Frontal cortex (tissue), 4 donors: ENCODE results near the gene KIF11. TPM values are rescaled to one million over a fixed set of nuclear protein-coding genes. Genes with fewer than 3 reads are reported as not detected.

Experiments used
- DNase-seq, 2 donors: peaks; one replicate each; pipeline ENCODE4 v3.0.0; 2012; ENCODE audit warnings: low spot score in 2 of 2
- FAIRE-seq: peaks from 2 replicates; lab custom pipeline; 2012; peaks lifted over from hg19 to GRCh38; lab: Jason Lieb, UNC
- total RNA-seq: library from RNA; depleted of rRNA; stranded (reverse); fragments of >200 nt; gene quantifications from one replicate; pipeline ENCODE4 v1.2.3, GENCODE V29; 2014
- donor health status: control.
- donor health status: control.
- donor health status: control.

Gene KIF11
- total RNA-seq, 1 donor from 2014 or later: 5.3 TPM

DNA sequence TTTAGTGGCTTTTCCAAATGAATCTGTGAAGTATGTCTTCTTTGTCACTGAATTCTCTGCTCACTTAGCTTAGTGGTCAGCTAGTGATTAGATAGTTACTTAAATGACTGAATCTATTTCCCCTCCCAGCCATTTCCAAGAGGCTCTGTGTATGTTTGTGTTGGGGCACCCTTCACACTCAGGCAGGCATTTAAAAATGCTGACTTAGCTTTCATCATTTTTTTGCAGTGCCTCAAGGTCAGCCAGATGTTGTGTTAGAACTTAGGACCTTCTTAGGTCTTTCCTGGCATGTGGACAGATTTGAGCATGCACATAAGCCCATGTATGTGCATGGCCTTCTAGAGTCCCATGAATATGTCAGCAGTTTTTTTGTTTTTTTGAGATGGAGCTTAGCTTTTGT, 71.4 kb downstream of the KIF11 start:
- no peak for FAIRE-seq
- no peak for DNase-seq

DNA sequence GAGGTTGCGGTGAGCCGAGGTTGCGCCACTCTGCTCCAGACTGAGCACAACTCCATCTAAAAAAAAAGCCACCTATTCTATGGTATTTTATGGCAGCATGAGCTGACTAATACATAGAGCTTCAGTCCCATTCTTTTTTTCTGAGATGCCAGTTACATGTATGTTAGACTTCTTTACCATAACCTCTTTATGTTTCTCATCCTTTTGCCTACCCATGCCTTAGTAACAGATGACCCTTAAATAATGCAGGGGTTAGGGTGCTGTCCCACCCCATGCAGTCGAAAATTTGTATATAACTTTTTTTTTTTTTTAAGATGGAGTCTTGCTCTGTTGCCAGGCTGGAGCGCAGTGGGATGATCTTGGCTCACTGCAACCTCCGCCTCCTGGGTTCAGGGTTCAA, 74.1 kb downstream of the KIF11 start:
- FAIRE-seq: no peak

DNA sequence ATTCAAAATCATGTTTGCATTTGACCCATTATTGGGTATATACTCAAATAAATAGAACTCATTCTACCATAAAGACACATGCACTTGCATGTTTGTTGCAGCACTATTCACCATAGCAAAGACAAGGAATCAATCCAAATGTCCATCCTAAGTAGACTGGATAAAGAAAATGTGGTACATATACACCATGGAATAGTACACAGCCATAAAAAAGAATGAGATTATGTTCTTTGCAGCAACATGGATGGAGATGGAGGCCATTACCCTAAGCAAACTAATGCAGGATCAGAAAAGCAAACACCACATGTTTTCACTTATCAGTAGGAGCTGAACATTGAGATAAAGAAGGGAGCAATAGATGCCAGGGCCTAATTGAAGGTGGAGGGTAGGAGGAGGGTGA, 84.8 kb downstream of the KIF11 start:
- FAIRE-seq (no peak), DNase-seq (no peak)

More for the DNA sequence above, 74.1 kb downstream of the KIF11 start:
- no peak for DNase-seq

DNA sequence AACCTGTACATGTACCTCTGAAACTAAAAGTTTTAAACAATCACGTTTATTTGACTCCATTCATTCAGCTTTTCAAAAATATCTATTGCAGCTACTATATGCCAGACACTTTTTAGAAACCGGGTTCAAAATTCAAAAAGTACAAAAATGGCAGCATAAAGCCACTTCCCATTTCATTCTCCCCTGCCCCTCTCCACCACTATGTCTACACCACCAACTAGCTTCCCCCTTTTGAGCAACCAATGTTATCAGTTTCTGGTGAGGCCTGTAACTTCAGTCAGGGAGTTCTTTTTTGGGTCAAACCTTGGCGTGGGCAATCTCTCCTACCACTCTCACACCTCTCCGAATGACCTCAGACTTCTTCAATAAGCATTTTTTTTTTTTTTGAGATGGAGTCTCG, 85.3 kb downstream of the KIF11 start:
- DNase-seq (no peak), FAIRE-seq (no peak)

GRCh38 chr10:92681306-92681834, 88.4 kb downstream of the KIF11 start:
- no peak for FAIRE-seq
- no peak for DNase-seq

GRCh38 chr10:92688573-92688926, 95.6 kb downstream of the KIF11 start:
- no peak for DNase-seq
- no peak for FAIRE-seq

- DNase-seq (no peak), FAIRE-seq (no peak)
Observed at GRCh38 chr10:92688927-92689662, 96.2 kb downstream of the KIF11 start.

DNA sequence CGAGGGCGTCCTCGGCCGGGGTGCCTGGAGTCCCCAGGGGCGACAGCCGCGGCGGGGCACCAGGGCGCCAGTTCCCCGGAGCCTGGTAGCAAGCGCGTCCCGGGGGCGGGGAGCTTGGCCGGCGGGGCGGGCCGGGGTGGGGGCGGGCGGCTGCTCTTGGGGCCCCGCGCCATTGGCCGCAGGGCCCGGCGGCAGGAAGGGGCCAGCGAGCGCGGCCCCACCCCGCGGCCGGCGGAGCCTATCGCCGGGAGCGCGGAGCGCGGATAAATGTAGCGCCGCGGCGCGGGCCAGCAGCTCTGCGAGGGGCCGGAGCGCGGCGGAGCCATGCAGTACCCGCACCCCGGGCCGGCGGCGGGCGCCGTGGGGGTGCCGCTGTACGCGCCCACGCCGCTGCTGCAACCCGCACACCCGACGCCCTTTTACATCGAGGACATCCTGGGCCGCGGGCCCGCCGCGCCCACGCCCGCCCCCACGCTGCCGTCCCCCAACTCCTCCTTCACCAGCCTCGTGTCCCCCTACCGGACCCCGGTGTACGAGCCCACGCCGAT, 96.8 kb downstream of the KIF11 start, which contains the start of gene HHEX:
Gene HHEX (plus strand): TSS at position 293 of the 548 bp plus-strand sequence. CDS start 32 bp downstream, at position 325.
- peak; percentile 53 to 60 for DNase-seq

DNA sequence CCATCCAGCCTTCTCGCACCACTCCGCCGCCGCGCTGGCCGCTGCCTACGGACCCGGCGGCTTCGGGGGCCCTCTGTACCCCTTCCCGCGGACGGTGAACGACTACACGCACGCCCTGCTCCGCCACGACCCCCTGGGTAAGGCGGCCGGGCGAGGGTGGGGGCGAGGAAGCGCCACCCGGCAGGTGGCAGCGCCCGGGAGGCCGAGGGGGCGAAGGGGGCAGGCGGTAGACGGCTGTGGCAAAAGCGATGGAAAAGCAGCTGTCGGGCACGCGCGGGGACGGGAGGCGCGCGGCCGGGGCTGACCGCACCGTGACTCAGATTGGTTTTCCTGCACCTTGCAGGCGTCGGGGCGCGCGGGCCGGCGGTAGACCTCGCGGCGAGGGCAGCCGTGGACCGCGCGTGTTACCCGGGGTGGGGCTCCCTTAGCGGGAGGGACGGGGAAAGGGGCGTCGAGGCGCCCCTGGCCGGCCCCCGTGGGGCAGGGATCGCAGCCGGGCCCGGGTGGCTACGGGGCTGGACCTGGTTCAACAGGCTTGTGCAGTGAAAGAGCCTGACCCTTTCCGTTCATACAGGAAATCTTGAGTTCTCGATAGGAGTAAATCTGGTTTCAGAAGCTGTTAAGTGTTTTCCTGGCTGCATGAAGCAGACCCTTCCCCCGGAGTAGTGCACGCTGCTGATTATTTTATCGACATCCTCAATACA, 97.4 kb downstream of the KIF11 start:
- FAIRE-seq (no peak), DNase-seq (peak in 1 of 2 donors; percentile 31)

More for the DNA sequence above, 96.8 kb downstream of the KIF11 start, which contains the start of gene HHEX:
- FAIRE-seq: no peak

DNA sequence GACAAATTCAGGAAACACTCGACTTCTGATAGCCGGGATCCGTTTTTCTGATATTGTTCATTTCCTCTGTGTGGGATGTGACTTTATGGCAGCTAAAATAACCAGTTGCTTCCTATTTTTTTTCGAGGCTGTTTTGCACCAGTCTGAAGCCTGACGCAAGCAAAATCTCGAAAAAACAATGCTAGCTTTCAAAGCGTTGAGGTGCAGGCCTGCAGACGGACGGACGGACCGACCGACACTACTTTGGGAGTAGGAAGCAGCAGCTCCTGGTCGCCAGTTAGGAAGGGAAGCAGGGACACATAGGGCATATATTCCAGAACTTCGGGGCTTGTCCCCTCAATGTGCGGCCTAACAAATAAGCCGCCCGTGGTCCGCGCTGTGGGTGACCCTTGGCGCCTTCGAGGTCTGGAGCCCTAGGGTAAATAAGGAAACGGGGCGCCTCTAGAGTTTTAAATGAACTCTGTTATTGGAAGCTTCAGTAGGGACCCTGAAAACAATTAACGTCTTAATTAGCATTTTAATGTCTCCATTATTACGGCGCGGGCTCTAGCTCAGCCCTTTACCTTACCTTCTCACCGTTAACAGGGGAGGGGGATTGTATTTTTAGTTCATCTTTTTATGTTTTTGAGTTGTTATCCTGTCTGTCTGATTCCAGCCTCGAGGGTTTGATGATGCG, 98.1 kb downstream of the KIF11 start:
- DNase-seq: peak in 1 of 2 donors; percentile 28

DNA sequence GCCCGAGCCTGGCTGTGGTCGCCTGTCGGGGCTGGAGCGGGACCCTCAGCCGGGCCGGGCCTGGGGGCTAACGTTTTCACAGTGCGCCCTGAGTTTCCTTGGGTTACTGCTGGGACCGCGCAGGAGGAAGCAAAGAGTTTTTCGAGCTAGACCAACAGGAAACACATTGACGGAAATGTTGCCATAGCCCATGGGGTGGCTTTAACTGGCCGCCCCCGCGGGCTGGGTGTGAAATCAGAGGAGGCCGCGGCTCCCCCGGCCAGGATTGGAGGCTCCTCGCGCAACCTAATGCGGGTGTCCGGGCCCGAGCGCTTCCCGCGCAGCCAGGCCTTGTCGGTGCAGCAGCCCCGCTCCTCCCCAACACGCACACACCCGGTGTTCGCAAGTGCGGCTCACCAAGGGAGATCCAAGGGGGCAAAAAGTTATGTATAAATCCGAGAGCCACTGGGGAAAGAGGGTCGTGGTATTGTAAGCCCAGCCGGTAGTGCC, 98.7 kb downstream of the KIF11 start:
- FAIRE-seq (no peak), DNase-seq (peak; percentile 44 to 49)

More for the DNA sequence above, 98.1 kb downstream of the KIF11 start:
- FAIRE-seq: no peak

DNA sequence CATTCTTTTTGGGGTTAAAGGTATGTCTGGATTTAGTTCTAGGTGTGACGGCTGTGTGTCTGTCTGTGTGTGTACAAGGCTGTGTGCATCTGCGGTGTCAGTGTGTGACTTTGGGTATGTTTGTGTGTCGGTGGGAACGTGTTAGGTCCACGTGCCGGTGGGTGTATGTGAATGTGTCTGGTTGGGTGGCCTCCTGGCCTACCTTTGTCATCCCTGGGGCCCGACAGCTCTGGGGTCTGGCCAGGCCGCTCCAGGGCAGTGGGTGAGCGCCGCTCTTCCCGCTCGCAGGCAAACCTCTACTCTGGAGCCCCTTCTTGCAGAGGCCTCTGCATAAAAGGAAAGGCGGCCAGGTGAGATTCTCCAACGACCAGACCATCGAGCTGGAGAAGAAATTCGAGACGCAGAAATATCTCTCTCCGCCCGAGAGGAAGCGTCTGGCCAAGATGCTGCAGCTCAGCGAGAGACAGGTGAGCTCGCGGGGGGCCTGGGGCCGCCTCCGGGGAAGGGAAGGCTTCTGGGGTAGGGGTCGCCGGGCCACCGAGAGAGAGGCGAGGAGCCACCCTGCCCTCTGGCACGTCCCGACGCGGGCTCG, 99.2 kb downstream of the KIF11 start:
- DNase-seq: no peak

DNA sequence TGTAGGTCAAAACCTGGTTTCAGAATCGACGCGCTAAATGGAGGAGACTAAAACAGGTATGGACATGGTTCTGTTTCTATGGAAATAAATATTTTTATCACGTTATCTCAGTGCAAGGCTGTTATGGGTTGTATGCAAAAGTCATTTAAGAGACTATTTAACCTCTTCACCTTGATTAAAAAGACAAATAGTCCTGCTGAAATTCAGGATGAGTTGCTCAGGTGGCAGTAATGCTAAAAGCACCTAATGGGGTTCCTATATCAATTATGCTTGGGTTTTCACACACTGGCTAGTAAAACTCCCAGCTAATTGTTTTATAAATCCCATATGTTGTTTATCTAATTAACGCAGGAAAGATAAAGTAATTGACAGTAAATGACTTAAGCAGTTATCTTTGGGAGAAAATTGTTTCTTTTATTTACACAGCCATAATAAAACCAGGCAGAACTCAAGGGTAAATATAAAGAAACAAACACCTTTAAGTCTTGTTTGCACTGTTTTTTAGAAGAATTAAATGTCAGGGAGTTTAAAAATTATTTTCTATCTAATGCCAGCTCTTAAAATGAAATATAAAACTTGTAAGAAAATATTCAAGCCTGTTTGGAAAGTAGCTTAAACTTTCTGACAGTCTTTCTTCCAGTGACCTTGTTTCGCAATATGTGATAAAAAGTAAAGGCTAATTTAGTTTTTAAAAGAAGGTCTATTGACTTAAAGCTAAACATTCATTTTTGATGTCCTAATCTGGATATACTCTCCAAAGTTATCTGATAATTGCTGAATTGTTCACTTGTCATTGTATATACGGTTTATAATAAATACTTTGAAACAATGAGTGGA, 100.0 kb downstream of the KIF11 start:
- no peak for FAIRE-seq

More for the DNA sequence above, 99.2 kb downstream of the KIF11 start:
- FAIRE-seq: no peak

DNA sequence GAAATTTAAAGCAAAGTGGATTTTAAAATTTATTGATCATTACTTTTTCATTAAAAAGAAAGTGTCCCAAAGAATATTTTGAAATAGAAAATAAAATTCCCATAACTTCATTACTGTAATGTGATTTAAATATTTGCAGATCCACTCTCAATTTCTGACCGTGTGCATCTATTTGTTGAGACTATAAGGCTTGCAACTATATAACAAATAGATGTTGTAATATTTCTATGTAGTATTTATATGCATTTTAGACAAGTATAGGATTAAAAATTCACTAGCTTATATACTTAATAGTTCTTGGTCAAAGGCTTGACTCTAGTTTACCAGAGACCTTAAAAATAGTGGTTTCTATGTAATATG, 100.6 kb downstream of the KIF11 start:
- FAIRE-seq: no peak

More for the DNA sequence above, 100.0 kb downstream of the KIF11 start:
- no peak for DNase-seq

GRCh38 chr10:92695679-92696605, 103.0 kb downstream of the KIF11 start:
- FAIRE-seq: no peak
- DNase-seq: no peak

More for the DNA sequence above, 100.6 kb downstream of the KIF11 start:
- DNase-seq: no peak

- FAIRE-seq: no peak
Observed at GRCh38 chr10:92696606-92697383, 103.9 kb downstream of the KIF11 start.

More at GRCh38 chr10:92696606-92697383, 103.9 kb downstream of the KIF11 start:
- no peak for DNase-seq
